H9 (cell line): ENCODE results near the gene ZSWIM5. TPM values are rescaled to one million over a fixed set of nuclear protein-coding genes. Genes with fewer than 3 reads are reported as not detected.

ENCODE experiments used
- DNase-seq: peaks from one replicate; pipeline ENCODE4 v3.0.0-alpha.2; 2017
- H2AFZ ChIP-seq: one replicate; pipeline ENCODE4 v1.6.1; 2013; ENCODE audit warnings: mild to moderate bottlenecking, low read length, control low read depth, moderate library complexity
- H2AK5ac ChIP-seq: 2 replicates; pipeline ENCODE4 v1.6.1; 2013; ENCODE audit warnings: low read length, control low read depth, mixed read lengths; ENCODE audit not compliant: insufficient read length
- H2BK120ac ChIP-seq: one replicate; pipeline ENCODE4 v1.6.1; 2013; ENCODE audit warnings: low read depth, mild to moderate bottlenecking, low read length, control low read depth, inconsistent platforms; ENCODE audit not compliant: poor library complexity, severe bottlenecking
- H2BK12ac ChIP-seq: 2 replicates; pipeline ENCODE4 v1.6.1; 2013; ENCODE audit warnings: low read length, control low read depth, mixed read lengths, low read depth; ENCODE audit not compliant: insufficient read length
- H2BK15ac ChIP-seq: 2 replicates; pipeline ENCODE4 v1.6.1; 2013; ENCODE audit warnings: low read depth, low read length, control low read depth
- H2BK20ac ChIP-seq: one replicate; pipeline ENCODE4 v1.6.1; 2013; ENCODE audit warnings: low read depth, mild to moderate bottlenecking, low read length, control low read depth, inconsistent platforms; ENCODE audit not compliant: poor library complexity, severe bottlenecking
- H2BK5ac ChIP-seq: 2 replicates; pipeline ENCODE4 v1.6.1; 2013; ENCODE audit warnings: low read length, control low read depth, mixed read lengths; ENCODE audit not compliant: insufficient read length
- H3K14ac ChIP-seq: 2 replicates; pipeline ENCODE4 v1.6.1; 2013; ENCODE audit warnings: low read length, control low read depth; ENCODE audit not compliant: insufficient read depth
- H3K18ac ChIP-seq: 2 replicates; pipeline ENCODE4 v1.6.1; 2013; ENCODE audit warnings: low read depth, mild to moderate bottlenecking, mixed read lengths, low read length, control low read depth; ENCODE audit not compliant: insufficient read length
- H3K23ac ChIP-seq: 2 replicates; pipeline ENCODE4 v1.6.1; 2013; ENCODE audit warnings: low read length, control low read depth, mixed read lengths, low read depth; ENCODE audit not compliant: insufficient read length
- H3K23me2 ChIP-seq: 2 replicates; pipeline ENCODE4 v1.6.1; 2013; ENCODE audit warnings: low read depth, mild to moderate bottlenecking, mixed read lengths, low read length, control low read depth; ENCODE audit not compliant: insufficient read length, poor library complexity, severe bottlenecking
- H3K27ac ChIP-seq: 2 replicates; pipeline ENCODE4 v1.5.1; 2013; ENCODE audit warnings: low read length, control low read depth, mixed read lengths, low read depth; ENCODE audit not compliant: insufficient read length
- H3K27me3 ChIP-seq: 2 replicates; pipeline ENCODE4 v1.6.1; 2013; ENCODE audit warnings: low read length, control low read depth, inconsistent platforms; ENCODE audit not compliant: insufficient read depth
- H3K4ac ChIP-seq: 2 replicates; pipeline ENCODE4 v1.6.1; 2013; ENCODE audit warnings: low read depth, mild to moderate bottlenecking, control low read depth, inconsistent platforms, low read length, moderate library complexity
- H3K4me1 ChIP-seq: 2 replicates; pipeline ENCODE4 v1.6.1; 2013; ENCODE audit warnings: low read length, control low read depth, inconsistent platforms; ENCODE audit not compliant: insufficient read depth
- H3K4me2 ChIP-seq: 2 replicates; pipeline ENCODE4 v1.6.1; 2013; ENCODE audit warnings: low read length, control low read depth, mixed read lengths; ENCODE audit not compliant: insufficient read length, insufficient read depth
- H3K56ac ChIP-seq: 2 replicates; pipeline ENCODE4 v1.6.1; 2013; ENCODE audit warnings: low read depth, mild to moderate bottlenecking, mixed read lengths, low read length, control low read depth; ENCODE audit not compliant: insufficient read length
- H3K79me1 ChIP-seq: 2 replicates; pipeline ENCODE4 v1.6.1; 2013; ENCODE audit warnings: low read depth, mild to moderate bottlenecking, moderate library complexity, low read length, control low read depth, inconsistent platforms; ENCODE audit not compliant: insufficient read depth, poor library complexity, severe bottlenecking
- H3K79me2 ChIP-seq: 2 replicates; pipeline ENCODE4 v1.6.1; 2013; ENCODE audit warnings: low read length, control low read depth, inconsistent platforms; ENCODE audit not compliant: insufficient read depth
- H3K9ac ChIP-seq: 2 replicates; pipeline ENCODE4 v1.6.1; 2013; ENCODE audit warnings: low read length, control low read depth, mixed read lengths; ENCODE audit not compliant: insufficient read length; ENCODE audit errors: extremely low read depth
- H3K9me3 ChIP-seq: one replicate; pipeline ENCODE4 v1.6.1; 2013; ENCODE audit warnings: low read depth, low read length, inconsistent platforms; ENCODE audit not compliant: control insufficient read depth
- H3T11ph ChIP-seq: one replicate; pipeline ENCODE4 v1.6.1; 2013; ENCODE audit warnings: mild to moderate bottlenecking, low read length, control low read depth, inconsistent platforms
- H4K20me1 ChIP-seq: one replicate; pipeline ENCODE4 v1.6.1; 2013; ENCODE audit not compliant: control insufficient read depth, insufficient read length, insufficient read depth
- H4K5ac ChIP-seq: 2 replicates; pipeline ENCODE4 v1.6.1; 2013; ENCODE audit warnings: low read depth, mild to moderate bottlenecking, mixed read lengths, low read length, control low read depth; ENCODE audit not compliant: insufficient read length
- H4K8ac ChIP-seq: replicated peaks from 2 replicates; pipeline ENCODE4 v1.6.1; 2013; ENCODE audit warnings: low read length, control low read depth, mixed read lengths, low read depth; ENCODE audit not compliant: insufficient read length
- H4K91ac ChIP-seq: 2 replicates; pipeline ENCODE4 v1.6.1; 2013; ENCODE audit warnings: low read depth, mild to moderate bottlenecking, moderate library complexity, mixed read lengths, low read length, control low read depth; ENCODE audit not compliant: insufficient read length
- H3K27ac Mint-ChIP-seq, 3 experiments: 2 replicates in 2 of 3; 3 replicates in 1 of 3; pipeline ENCODE4 v1.8.0; 2020 to 2021; ENCODE audit warnings: mixed read lengths in 3 of 3, mild to moderate bottlenecking in 1 of 3, moderate library complexity in 1 of 3
- H3K27me3 Mint-ChIP-seq: 2 replicates; pipeline ENCODE4 v1.8.0; 2021; ENCODE audit warnings: low read depth, mild to moderate bottlenecking, moderate library complexity, mixed read lengths
- H3K36me3 Mint-ChIP-seq, 3 experiments: 2 replicates in 2 of 3; 3 replicates in 1 of 3; pipeline ENCODE4 v1.8.0; 2020 to 2021; ENCODE audit warnings: low read depth in 3 of 3, mixed read lengths in 3 of 3; ENCODE audit not compliant: insufficient read depth in 1 of 3
- H3K4me1 Mint-ChIP-seq, 2 experiments: 2 replicates each; pipeline ENCODE4 v1.8.0; 2020; ENCODE audit warnings: mixed read lengths in 2 of 2
- H3K4me3 Mint-ChIP-seq, 2 experiments: 2 replicates in 1 of 2; 3 replicates in 1 of 2; pipeline ENCODE4 v1.8.0; 2020 to 2021; ENCODE audit warnings: mild to moderate bottlenecking in 2 of 2, mixed read lengths in 2 of 2, moderate library complexity in 1 of 2
- H3K9me3 Mint-ChIP-seq, 2 experiments: 2 replicates in 1 of 2; 3 replicates in 1 of 2; pipeline ENCODE4 v1.8.0; 2020; ENCODE audit warnings: mild to moderate bottlenecking in 2 of 2, mixed read lengths in 2 of 2, moderate library complexity in 1 of 2
- CTCF ChIP-seq: fragments of 200-600 bp; sonication (generic); conservative IDR thresholded peaks from 3 replicates; pipeline ENCODE4 v1.8.0; 2021; ENCODE audit warnings: antibody characterized with exemption, mild to moderate bottlenecking
- WGBS: extraction: QIAGEN DNeasy Blood & Tissue Kit; methylation state at CpG from one replicate; pipeline ENCODE4 v1.1.7; 2013; ENCODE audit warnings: missing lambda C conversion rate, low lambda C conversion rate, mixed read lengths; ENCODE audit not compliant: insufficient read length; ENCODE audit errors: extremely low coverage; 5-methylcytosine and 5-hydroxymethylcytosine counted together
- total RNA-seq: library from RNA; stranded (reverse); gene quantifications from 2 replicates; pipeline ENCODE4 v1.2.1, GENCODE V29; 2021

Gene ZSWIM5
- total RNA-seq, 1 experiment from 2014 or later, result 3.5 TPM

GRCh38 chr1:45016767-45017166 is 189.6 kb downstream of the ZSWIM5 start:
- H3K9ac ChIP-seq, result no peak overlapping the region
- no peak overlapping the region for H2AFZ ChIP-seq
- H4K8ac ChIP-seq, result no peak overlapping the region
- no peak overlapping the region for H3K23ac ChIP-seq
- no peak for DNase-seq
- H3K14ac ChIP-seq, result no peak overlapping the region
- no peaks in the 10 kb centered on the region for H4K20me1 ChIP-seq
- no peaks in the 10 kb centered on the region for H3K9me3 ChIP-seq
- no peak overlapping the region for H3K4me3 Mint-ChIP-seq
- H3K4ac ChIP-seq, result no peak overlapping the region
- H3K27me3 ChIP-seq, result no peaks in the 10 kb centered on the region
- H2AK5ac ChIP-seq, result no peak overlapping the region
- H3K4me1 Mint-ChIP-seq, result peaks cover 15 to 18% of the 10 kb centered on the region in 2 experiments
- H3K4me2 ChIP-seq, result no peak overlapping the region
- H3K4me1 ChIP-seq, result peaks cover 3% of the 10 kb centered on the region; the same call in 1 of the 2 replicates
- WGBS, result no CpG with 5 or more reads among the region's 6 CpGs
- no peak overlapping the region for H2BK5ac ChIP-seq
- H3K23me2 ChIP-seq, result peaks cover 10% of the 10 kb centered on the region
- H3K27me3 Mint-ChIP-seq, result no peaks in the 10 kb centered on the region
- peaks cover 4 to 20% (median 16%) of the 10 kb centered on the region in 3 experiments; a peak in 6 of 7 replicates for H3K36me3 Mint-ChIP-seq
- no peak overlapping the region for H3K27ac Mint-ChIP-seq
- H3K79me1 ChIP-seq, result no peaks in the 10 kb centered on the region
- no peak overlapping the region for H3T11ph ChIP-seq
- no peak overlapping the region for H3K56ac ChIP-seq
- H2BK120ac ChIP-seq, result no peak overlapping the region
- no peak overlapping the region for H4K5ac ChIP-seq
- no peak overlapping the region for H3K27ac ChIP-seq
- no peak for TF ChIP-seq CTCF
- H3K79me2 ChIP-seq, result no peaks in the 10 kb centered on the region
- H2BK20ac ChIP-seq, result no peak overlapping the region
- no peaks in the 10 kb centered on the region for H3K9me3 Mint-ChIP-seq
- no peak overlapping the region for H2BK12ac ChIP-seq
- H3K18ac ChIP-seq, result no peak overlapping the region
- no peak overlapping the region for H4K91ac ChIP-seq
- H2BK15ac ChIP-seq, result no peak overlapping the region
